ENCODE measurements around the gene PARN.

Gene PARN

DNA sequence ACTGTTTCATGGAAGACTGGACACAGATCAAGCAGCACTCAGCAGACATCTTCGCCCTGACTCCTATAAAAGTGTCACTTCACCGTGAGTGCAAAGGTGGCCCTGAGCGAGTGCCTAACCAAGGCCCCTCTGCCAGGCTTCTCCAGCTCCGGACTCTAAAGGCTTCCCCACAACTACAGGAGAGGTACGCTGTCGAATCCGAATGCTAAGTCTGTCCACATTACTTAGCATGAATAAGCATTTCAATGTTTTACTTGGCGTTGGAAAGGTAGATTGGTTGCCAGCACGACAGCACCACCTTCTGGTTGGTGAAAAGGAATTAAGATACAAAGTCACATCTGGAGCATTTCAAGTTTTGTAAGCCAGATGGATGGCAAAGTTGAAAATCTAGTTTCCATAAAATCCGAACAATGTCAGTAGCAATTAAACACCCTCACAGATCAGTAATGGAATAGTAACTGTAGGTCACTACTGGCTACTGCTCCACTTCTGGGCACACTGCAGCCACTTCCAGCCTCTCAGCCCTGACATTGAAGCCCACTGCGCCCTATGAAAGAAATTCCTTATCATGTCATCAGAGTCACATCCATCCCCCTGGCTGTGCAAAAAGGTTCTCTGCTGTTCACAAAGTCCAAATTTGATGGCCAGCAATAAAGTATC is 100.9 kb downstream of the PARN start:
- peak; percentile 88 for DNase-seq (ENCODE audit: low read depth)

DNA sequence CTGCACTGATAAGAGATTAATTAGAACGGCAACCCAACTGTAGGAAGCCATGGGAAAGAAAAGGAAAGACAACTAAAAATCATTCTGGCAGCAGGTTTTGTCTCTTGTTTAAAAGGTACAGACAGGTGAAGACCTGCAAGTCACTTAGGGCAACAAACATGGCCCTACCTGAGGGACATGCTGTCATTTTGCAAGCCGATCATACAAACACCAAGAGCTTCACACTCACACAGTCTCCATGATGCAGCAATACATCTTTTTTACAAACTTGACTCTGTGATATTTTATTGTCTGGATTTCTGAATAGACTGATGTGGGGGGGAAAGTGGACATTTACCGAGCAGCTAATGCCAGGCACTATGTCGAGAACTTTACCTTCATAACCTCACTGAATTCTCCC is 101.8 kb downstream of the PARN start:
- no peak for DNase-seq (ENCODE audit: low read depth)

DNA sequence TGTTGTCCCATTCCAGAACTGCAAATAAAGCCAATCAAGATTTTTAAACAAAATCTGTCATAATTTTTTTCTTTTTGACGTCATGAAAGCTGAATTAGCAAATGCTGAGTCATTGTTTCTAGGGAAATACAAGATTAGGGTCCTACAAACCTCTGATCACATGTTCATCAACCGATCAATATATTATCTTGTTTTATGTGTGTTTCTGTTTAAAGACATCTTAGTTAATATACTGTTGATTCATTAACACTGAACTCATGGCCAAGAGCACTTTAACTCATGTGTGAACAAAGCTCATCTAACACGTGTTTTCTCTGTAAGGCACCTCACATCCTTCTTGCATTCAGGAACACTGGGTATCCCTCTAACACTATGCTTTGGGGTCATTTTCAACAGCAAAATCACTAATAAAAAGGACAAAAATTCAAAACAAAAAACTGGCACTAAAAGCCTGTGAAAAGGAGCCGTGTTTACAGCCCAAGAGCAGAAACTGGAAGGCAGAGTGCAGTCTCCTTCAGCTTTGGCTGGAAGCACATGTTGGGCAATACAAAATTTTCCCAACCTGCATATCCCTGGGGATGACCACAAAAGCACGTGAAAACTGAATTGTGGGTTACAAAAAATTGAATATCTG is 102.5 kb downstream of the PARN start:
- DNase-seq (ENCODE audit: low read depth), result peak; percentile 74

DNA sequence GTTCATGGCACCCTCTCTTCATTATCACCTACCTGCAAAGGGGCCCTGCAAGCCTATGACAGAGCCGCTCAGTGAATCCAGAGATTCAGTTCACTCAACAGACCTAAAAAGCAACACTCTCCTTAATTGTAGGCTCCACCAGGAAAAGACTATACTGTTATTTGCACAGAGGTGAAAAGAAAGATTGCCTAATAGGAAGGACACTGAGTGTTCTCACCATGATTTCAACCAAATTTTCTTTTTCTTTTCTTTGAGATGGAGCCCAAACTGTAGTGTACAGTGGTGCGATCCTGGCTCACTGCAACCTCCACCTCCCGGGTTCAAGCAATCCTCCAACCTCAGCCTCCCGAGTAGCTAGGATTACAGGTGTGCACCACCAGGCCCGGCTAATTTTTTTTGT is 104.5 kb downstream of the PARN start:
- DNase-seq (ENCODE audit: low read depth), result no peak

DNA sequence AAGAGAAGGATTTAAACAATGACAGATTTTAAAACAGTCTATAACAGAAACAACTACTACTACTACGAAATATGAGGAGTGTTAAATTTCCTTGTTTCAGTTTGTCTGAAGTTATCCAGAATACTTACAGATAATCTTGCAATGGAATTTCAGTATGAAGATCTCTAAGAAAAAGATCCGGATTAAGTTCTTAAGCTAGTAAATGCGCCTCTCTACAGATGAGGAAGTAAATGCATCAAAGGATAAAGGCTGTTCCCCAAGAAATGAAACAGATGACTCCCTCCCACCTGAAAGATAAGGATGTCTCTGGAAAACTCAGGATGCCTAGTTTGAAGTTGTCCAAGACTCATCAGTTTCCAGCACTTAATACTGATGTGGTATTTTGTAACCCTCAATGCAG is 105.1 kb downstream of the PARN start:
- DNase-seq (ENCODE audit: low read depth), result no peak

DNA sequence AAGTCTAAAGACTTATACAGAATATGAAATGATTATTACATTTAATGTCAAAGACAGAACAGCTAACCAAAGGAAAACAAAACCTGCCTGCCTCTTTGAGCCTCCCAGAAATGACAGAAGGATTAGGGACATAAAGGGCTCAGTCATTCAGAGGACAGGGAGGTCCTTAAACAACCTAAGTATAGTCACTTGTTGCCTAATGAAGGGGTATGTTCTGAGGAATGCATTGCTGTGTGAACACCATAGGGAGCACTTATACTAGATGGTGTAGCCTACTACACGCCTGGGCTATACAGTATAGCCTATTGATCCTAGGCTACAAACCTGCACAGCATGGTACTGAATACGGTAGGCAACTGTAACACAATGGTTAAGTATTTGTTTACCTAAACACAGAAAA is 106.4 kb downstream of the PARN start:
- DNase-seq (ENCODE audit: low read depth), result no peak

DNA sequence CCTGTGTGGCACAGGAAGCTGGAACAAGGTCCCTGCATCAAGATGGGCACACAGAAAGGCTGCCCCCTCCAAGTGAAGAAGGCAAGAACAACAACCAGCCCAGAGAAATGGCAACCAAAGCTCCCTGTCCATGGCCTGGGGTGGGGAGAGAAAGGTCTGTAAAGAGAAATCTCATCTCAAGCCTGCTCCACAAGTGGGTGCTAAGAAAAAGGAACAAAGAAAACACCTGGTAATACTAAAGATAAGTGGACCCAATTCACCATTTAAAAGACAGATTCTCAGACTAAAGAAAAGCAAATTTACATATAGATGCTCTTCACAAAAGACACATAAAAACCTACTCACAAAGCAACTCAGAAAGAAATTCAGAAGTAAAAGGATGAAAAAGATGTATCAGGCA is 107.4 kb downstream of the PARN start:
- no peak for DNase-seq (ENCODE audit: low read depth)

DNA sequence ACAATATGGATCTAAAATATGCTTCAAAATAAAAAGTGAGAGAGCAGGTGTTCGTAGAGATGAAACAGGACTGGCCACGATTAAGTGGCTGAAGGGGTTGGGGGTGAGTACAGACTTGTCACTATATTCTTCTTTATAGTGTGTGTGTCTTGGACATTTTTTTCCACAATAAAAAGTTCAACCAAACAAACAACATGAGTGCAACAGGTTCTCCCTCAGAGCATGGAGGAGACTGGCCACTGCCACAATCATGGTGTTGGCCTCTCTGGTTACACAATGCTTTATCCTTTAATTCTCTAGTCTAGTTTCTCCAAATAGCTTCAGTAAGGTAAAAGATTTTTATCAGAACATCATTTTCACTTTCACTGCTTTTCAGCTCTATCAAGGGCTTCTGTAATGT is 109.3 kb downstream of the PARN start:
- DNase-seq (ENCODE audit: low read depth), result no peak

DNA sequence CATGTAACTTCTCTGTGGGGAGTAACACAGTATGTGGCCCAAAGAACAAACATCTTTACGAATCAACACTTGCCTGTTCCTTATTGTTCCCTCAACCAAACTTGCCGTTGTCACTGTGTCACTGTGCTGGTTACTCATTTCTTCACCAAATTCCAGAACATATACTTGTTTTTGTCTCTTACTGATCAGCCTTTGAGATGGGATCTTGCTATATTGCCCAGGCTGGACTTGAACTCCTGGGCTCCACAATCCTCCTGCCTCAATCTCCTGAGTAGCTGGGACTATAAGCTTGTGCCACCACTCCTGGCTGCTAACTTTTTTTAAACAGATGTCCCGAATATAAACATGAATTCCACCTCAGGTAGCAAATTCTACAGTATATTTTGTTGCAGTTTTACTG is 115.1 kb downstream of the PARN start:
- no peak for DNase-seq (ENCODE audit: low read depth)

DNA sequence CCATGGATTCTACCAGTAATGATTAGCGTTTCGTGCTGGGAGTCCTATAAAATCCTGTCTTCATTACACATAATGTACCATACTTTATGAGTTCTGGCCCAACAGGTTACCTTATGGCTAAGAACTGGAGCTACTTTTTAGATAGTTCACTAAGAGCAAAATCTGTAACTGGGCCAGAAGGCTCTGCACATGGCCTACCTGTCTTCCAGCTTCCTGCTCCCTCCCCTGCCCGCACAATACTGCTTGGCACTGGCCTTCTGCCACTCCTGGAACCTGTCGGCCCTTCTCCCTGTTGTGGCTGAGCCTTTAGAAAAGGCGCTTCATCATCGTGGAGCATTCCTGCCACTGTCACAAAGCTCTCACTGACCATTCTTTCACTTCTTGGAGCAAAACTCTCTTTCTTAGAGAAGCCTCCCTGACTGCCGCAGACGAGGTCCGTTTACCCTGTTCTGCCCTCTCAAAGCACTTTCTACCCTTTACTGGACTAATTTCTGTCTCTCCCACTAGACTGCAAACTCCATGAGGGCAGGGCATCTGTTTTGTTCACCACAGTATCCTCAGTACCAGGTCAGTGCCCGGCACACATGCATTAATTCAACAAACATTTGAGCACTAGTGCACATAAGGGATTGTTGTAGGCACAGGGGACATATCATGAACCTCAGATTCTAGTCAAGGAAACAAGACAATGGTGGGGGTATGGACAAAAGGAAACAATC is 116.5 kb downstream of the PARN start:
- no peak for DNase-seq (ENCODE audit: low read depth)

DNA sequence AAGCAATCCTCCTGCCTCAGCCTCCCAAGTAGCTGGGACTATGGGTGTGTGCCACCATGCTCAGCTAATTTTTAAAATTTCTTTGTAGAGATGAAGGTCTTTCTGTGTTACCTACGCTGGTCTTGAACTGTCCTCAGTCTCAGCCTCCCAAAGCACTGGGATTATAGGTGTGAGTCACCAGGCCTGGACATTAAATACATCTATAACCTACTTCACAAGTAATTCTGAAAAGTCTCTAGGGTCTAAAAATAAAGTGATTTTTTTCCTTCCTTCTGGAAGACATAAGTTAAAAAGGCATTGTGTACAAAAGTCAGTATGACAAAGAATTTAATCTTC is 118.3 kb downstream of the PARN start:
- DNase-seq (ENCODE audit: low read depth), result no peak

DNA sequence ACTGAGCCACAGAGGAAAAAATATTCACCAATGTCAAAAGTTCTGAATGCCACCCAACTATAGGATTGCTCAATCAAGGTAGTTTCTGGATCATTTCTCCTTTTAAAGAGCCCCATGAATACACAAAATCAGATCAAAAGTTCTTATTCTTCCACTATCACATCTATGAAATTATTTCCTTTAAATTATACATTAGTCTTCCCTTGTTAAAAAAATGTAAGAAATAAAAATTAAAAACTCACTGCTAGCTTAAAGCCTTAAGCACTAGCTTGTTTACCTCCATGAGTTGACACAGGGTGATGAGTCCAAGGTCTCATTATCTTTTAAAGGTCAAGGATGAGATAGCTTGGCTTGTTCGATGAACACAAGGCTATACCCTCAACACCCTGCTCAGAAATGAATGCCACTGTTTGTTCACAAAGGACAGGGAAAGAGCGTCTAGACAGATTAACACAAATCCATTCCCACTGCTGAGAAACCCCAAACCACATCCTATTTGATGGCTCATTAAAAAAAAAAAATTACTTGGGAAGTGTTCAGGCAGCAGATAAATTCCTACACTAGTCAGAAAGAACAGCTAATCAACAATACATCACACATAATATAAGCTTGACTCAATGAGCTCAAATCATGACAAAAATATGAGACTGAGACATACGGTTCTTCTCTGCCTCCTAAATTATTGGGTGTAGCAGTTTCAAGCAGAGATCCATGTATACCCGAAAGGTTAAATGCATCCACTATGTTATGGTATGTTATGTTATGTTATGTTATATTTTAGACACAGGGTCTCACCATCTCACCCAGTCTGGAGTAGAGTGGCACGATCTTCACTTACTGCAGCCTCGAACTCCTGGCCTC is 118.9 kb downstream of the PARN start:
- peak; percentile 45 for DNase-seq (ENCODE audit: low read depth)

DNA sequence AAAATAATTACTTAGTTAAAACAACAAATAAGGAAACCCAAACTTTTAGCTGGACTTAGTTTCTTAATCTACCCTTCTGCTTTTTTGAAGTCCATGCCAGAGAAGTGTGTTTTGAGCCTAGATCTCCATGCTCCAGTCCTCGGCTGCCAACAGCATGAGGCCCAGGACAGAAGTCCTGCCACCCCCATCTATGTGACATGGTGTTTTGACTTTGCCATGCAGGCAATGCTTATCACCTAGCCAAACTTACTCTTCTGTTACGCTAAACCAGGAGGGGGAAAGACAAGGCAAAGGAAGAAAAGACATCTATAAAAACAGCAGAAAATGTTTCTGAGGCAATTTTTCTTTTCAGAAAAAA is 119.5 kb downstream of the PARN start:
- DNase-seq (ENCODE audit: low read depth), result no peak

DNA sequence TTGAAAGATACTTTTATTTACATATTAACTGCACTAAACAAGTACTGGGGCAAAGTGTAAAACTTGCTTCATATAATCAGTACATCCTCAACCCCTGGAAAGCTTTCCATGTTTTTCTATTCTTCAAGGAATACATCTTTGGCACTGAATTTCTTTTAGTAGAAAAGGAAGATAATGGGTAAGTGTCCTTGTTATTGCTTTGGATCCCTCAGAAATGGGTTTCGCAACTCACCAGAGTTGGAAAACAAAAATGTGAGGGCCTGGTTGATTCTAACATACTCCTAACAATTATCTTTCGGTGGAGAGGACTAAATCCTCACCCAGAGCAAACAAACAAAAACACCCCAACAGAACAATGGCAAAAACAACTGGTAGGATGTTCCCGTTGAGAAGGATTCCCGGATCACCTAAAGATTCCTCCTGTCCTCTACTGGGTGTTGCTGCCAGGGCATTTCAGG is 120.4 kb downstream of the PARN start:
- no peak for DNase-seq (ENCODE audit: low read depth)

DNA sequence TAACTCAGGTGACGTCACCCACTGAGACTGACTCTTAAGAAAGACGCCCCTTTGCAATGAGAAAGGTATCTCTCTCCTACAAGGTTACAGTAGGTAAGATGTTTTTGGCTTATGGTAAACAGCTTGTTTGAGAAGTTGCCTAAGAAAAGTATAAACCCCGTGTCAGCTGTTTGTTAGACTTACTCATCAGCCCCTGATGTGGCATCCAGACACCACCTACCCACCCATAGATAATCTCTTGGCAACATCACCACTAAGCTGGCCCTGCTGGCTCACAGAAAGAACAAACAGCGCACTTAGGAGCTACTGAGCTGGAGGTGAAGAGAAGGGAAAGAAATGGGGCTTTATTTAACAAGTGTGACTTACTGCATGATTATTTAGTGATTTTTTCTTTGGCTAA is 121.0 kb downstream of the PARN start:
- no peak for DNase-seq (ENCODE audit: low read depth)

DNA sequence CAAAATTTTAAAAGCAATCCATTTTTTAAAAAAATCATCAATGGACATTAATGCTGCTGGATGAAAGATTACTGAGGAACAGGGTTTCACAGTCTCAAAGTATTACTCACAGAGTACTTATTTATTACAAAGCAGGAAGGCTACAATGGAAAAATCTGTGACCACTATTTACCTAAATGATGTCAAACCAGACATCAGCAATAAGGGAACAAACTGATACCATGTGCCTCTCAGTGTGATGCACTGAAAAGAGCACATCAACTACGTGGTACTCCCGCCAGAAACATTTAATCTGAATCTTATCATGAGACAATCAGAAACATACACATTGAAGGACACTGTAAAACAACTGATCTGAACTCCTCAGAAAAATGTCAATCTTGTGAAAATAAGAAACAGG is 124.2 kb downstream of the PARN start:
- DNase-seq (ENCODE audit: low read depth), result no peak

DNA sequence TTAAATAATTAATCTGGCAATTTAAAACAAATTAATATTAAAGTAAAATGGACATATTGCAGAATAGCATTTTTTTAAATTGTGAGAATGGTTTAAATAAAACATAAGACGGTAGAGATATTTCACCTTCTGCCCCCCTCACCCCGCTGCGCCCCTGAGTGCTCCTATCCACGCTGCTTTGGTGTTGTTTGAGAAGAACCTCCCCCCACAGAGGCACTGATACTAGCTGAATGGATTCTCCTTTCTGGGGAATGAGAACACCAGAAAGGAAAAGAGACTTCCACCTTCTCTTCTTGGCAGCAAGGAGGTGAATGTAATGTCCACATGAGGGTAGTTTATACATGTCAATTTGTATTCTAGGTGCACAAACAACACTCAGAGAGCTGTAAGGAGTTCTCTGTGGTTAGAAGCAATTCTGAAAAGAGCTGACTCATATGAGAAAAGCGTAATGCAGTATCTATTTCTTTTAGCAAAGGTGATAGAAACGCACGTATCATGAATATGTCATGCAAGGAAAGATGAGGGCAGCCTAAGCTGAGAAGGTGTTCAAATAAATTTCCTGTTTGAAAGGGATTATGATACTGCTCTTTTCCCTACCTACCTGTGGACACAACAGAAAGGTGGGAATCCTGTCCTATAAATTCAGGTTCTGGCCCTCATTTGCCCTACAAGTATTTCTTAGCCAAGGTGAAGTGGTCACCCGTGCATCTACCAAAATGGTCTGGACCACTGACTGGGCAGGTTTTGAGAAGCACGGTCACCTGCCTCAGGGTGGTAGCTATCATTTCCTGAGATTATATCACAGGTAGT is 126.9 kb downstream of the PARN start:
- no peak for DNase-seq (ENCODE audit: low read depth)

DNA sequence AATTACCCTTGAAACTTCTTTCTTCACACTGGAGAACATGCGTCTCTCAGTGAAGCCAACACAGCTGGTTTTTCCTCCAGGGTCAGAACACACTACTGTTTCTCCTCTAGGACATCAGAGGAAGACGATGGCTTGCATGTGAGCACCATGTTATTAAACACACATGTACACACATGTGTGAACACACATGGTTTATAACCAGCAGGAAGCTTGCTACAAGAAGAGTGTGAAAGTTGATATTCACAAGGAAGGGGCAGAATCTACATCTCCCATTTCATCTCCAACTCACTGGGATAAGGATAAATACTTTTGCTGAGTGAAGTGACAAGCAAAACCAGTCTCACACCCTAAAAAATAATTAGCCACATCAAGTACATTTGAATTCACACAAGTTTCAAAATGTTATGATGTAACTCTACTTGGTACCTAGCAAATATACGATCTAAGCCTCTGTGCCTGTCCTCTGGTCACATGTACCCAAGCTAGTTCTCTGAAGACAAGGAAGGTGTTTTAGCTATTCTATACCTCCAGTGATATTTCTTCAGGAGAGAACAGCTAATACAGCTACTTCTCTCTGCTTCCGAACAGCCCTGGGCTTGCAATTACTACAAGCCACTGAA is 127.7 kb downstream of the PARN start:
- DNase-seq (ENCODE audit: low read depth), result no peak

DNA sequence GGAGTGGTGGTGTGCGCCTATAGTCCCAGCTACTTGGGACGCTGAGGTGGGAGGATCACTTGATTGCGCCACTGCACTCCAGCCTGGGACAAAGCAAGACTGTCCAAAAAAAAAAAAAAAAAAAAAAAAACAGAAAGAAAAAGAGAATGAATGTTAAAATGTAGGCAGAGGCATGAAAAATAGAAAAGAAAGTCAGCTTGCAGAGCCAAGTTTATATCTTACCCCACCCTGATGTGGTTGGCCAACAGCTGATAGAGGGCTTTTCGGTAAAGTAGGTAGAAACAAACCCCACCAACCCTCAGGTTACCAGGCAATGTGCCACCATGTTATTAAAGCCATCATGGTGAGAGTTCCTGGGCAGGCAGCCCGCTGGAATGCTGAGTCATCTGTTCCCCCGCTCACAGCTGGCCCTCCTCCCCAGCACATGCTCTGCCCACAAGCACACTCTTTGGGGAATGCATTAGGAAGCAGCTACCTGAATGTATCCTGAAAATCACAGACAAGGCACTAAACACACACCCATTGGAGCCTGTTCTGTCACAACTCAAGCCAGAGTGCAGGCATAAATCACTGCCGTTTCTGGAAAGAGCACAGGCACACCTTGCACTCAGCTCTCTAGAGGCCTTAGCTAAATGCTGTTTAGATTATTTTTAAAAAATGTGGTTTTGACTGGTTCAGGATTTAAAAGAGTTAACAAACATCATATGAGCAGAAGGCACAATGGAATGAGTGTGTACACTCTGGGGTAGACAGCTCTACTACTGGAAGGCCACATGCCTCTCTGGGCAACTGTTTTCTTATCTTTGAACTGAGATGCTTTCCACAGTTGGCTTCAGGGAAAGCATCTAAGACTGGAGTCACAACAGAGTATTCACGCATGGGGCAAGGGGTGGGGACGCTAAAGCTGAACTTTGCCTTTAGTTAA is 128.5 kb downstream of the PARN start:
- peak; percentile 92 for DNase-seq (ENCODE audit: low read depth)

DNA sequence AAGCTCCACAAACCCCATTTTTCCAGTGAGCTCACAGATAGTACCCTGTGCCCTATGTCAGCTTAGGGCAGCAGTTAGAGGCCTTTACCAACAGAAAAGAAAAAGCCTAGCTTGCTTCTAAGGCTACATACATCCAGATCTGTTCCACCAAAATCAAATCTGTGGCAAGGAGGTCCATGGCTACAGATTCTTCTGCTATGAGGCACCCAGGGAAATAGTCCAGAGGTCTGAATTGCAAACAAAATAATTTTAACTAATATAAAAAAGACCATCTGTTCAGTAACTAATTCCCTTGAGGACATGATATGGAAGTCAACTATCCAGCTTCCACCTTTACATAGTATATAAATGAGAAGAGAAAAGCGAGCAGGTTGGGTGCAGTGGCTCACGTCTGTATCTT is 129.3 kb downstream of the PARN start:
- no peak for DNase-seq (ENCODE audit: low read depth)

Data from stromal cell of bone marrow (primary cell).